Lung microvascular endothelial cell (primary cell): ENCODE data around the gene ADCY7. TPM values are rescaled to one million over a fixed set of nuclear protein-coding genes. Genes with fewer than 3 reads are reported as not detected.

Experiments used
- DNase-seq, 2 donors: peaks; one replicate each; pipeline versions ENCODE4 v3.0.0 to v3.0.0-alpha.2; 2010; ENCODE audit warnings: low read depth in 2 of 2
- total RNA-seq: library from RNA; depleted of rRNA; stranded (reverse); fragments of >200 nt; gene quantifications from 2 replicates; pipeline ENCODE4 v1.2.1, GENCODE V29; 2014

The ADCY7 gene
- total RNA-seq, 1 donor from 2014 or later, result 4.8 TPM

GRCh38 chr16:50279504-50279865 lies 13.1 kb downstream of the ADCY7 start:
- no peak for DNase-seq

GRCh38 chr16:50280932-50281331 lies 14.6 kb downstream of the ADCY7 start:
- no peak for DNase-seq

GRCh38 chr16:50281391-50282009 lies 15.1 kb downstream of the ADCY7 start:
- no peak for DNase-seq

- peak in 1 of 2 donors; percentile 16 for DNase-seq
These were observed 15.7 kb downstream of the ADCY7 start for GRCh38 chr16:50282010-50282538.

- no peak for DNase-seq
These were observed 16.7 kb downstream of the ADCY7 start for GRCh38 chr16:50282955-50283631.

- peak in 1 of 2 donors; percentile 21 for DNase-seq
These were observed 18.0 kb downstream of the ADCY7 start for GRCh38 chr16:50284131-50284911.

- no peak for DNase-seq
These were observed 19.2 kb downstream of the ADCY7 start for GRCh38 chr16:50285406-50286003.

- DNase-seq, result no peak
These were observed 20.3 kb downstream of the ADCY7 start for GRCh38 chr16:50286681-50287080.

- DNase-seq, result no peak
These were observed 21.7 kb downstream of the ADCY7 start for GRCh38 chr16:50288026-50288425.

- DNase-seq, result no peak
These were observed 22.6 kb downstream of the ADCY7 start for GRCh38 chr16:50288920-50289319.

- no peak for DNase-seq
These were observed 23.8 kb downstream of the ADCY7 start for GRCh38 chr16:50289950-50290764.

- DNase-seq, result no peak
These were observed 24.5 kb downstream of the ADCY7 start for GRCh38 chr16:50290856-50291255.

GRCh38 chr16:50291719-50292565 lies 25.6 kb downstream of the ADCY7 start:
- no peak for DNase-seq

- DNase-seq, result no peak
These were observed 26.2 kb downstream of the ADCY7 start for GRCh38 chr16:50292566-50292948.

GRCh38 chr16:50293041-50293783 lies 26.9 kb downstream of the ADCY7 start:
- no peak for DNase-seq

- no peak for DNase-seq
These were observed 27.9 kb downstream of the ADCY7 start for GRCh38 chr16:50293994-50294855.

GRCh38 chr16:50294955-50295354 lies 28.6 kb downstream of the ADCY7 start:
- no peak for DNase-seq

- no peak for DNase-seq
These were observed 29.3 kb downstream of the ADCY7 start for GRCh38 chr16:50295541-50296132.
